GM12878 (cell line): ENCODE measurements around the gene ACTR1B.
"Not testable (repeated sequence)": the region's sequence is repeated elsewhere in the genome, so short reads cannot be mapped to it uniquely, and the experiment has no call there.

Source experiments
- ATF3 ChIP-seq: IDR thresholded peaks from 2 replicates; pipeline ENCODE4 v1.6.1; 2011; ENCODE audit warnings: low read depth, mild to moderate bottlenecking, low read length, moderate library complexity, borderline replicate concordance; ENCODE audit errors: extremely low read depth
- BMI1 ChIP-seq: fragments of 450-650 bp; IDR thresholded peaks from 2 replicates; pipeline ENCODE4 v1.6.1; 2016; ENCODE audit warnings: mild to moderate bottlenecking, moderate library complexity, borderline replicate concordance
- CTCF ChIP-seq, 3 experiments: IDR thresholded peaks in 2 of 3; conservative IDR thresholded peaks in 1 of 3; 2 replicates each; pipeline ENCODE4 v1.5.1; 2011; ENCODE audit warnings: low read depth in 3 of 3, low read length in 3 of 3, mild to moderate bottlenecking in 3 of 3, control low read depth in 2 of 3, moderate library complexity in 2 of 3, inconsistent platforms in 1 of 3, mixed read lengths in 1 of 3; ENCODE audit not compliant: control insufficient read depth in 2 of 3, insufficient read depth in 1 of 3; ENCODE audit errors: extremely low read depth in 1 of 3
- E2F4 ChIP-seq: IDR thresholded peaks from 2 replicates; pipeline ENCODE4 v1.6.1; 2012; ENCODE audit warnings: low read depth, low read length, improper control_type of control experiment
- ESRRA ChIP-seq: IDR thresholded peaks from 2 replicates; pipeline ENCODE4 v1.6.1; 2012; ENCODE audit warnings: mild to moderate bottlenecking, low read length, improper control_type of control experiment
- MTA2 ChIP-seq: fragments of 450-650 bp; IDR thresholded peaks from 2 replicates; pipeline ENCODE4 v1.6.1; 2016; ENCODE audit warnings: low read depth, mild to moderate bottlenecking, moderate library complexity
- NKRF ChIP-seq: fragments of 450-650 bp; conservative IDR thresholded peaks from 2 replicates; pipeline ENCODE4 v1.6.1; 2017; ENCODE audit warnings: mild to moderate bottlenecking, moderate library complexity
- POLR2AphosphoS5 ChIP-seq: IDR thresholded peaks from 2 replicates; pipeline ENCODE4 v1.6.1; 2011; ENCODE audit warnings: mild to moderate bottlenecking, low read length, inconsistent platforms
- RAD21 ChIP-seq: IDR thresholded peaks from 2 replicates; pipeline ENCODE4 v1.6.1; 2011; ENCODE audit warnings: mild to moderate bottlenecking, low read depth, low read length, moderate library complexity; ENCODE audit not compliant: insufficient read depth
- SMC3 ChIP-seq: IDR thresholded peaks from 2 replicates; pipeline ENCODE4 v1.6.1; 2011; ENCODE audit warnings: low read length, improper control_type of control experiment, borderline replicate concordance
- TAF1 ChIP-seq: IDR thresholded peaks from 2 replicates; pipeline ENCODE4 v1.6.1; 2011; ENCODE audit warnings: mild to moderate bottlenecking, low read depth, low read length, borderline replicate concordance
- TCF12 ChIP-seq: IDR thresholded peaks from 2 replicates; pipeline ENCODE4 v1.6.1; 2011; ENCODE audit warnings: low read depth, mild to moderate bottlenecking, low read length

- TF ChIP-seq BMI1; ATF3; RAD21; TAF1; NKRF; MTA2; TCF12; E2F4; POLR2AphosphoS5; CTCF (IDR thresholded peaks at IDR 0.05 in 2 of 3, conservative IDR thresholded peaks at IDR 0.05 in 1 of 3; ENCODE audit: control insufficient read depth in 2 of 3, extremely low read depth in 1 of 3, insufficient read depth in 1 of 3, low read depth in 3 of 3, low read length in 3 of 3); SMC3; ESRRA: not testable (repeated sequence)
Measured at GRCh38 chr2:97626049-97626430, 37.8 kb downstream of the ACTR1B start.
